IMR-90 (cell line): ENCODE data around the gene SYCE3.

ENCODE experiments used
- CEBPB ChIP-seq: IDR thresholded peaks from 2 replicates; pipeline ENCODE4 v1.6.1; 2012; ENCODE audit warnings: low read depth, low read length, improper control_type of control experiment
- CTCF ChIP-seq: conservative IDR thresholded peaks from 2 replicates; pipeline ENCODE4 v1.5.1; 2012; ENCODE audit warnings: mild to moderate bottlenecking, low read depth, low read length, improper control_type of control experiment
- ELK1 ChIP-seq: fragments of 150-350 bp; IDR thresholded peaks from 2 replicates; pipeline ENCODE4 v1.6.1; 2016; ENCODE audit warnings: low read depth, mild to moderate bottlenecking, low read length, moderate library complexity, borderline replicate concordance
- FOS ChIP-seq: fragments of 150-350 bp; IDR thresholded peaks from 2 replicates; pipeline ENCODE4 v1.6.1; 2016; ENCODE audit warnings: low read depth, low read length
- MAFK ChIP-seq: IDR thresholded peaks from 2 replicates; pipeline ENCODE4 v1.6.1; 2012; ENCODE audit warnings: low read depth, low read length, improper control_type of control experiment
- MAZ ChIP-seq: IDR thresholded peaks from 2 replicates; pipeline ENCODE4 v1.6.1; 2012; ENCODE audit warnings: low read depth, mild to moderate bottlenecking, low read length, improper control_type of control experiment, moderate library complexity, borderline replicate concordance
- MXI1 ChIP-seq: IDR thresholded peaks from 2 replicates; pipeline ENCODE4 v1.6.1; 2012; ENCODE audit warnings: low read depth, mild to moderate bottlenecking, low read length, moderate library complexity, borderline replicate concordance
- POLR2A ChIP-seq: IDR thresholded peaks from 2 replicates; pipeline ENCODE4 v1.6.1; 2012; ENCODE audit warnings: mild to moderate bottlenecking, low read depth, low read length
- RAD21 ChIP-seq: IDR thresholded peaks from 2 replicates; pipeline ENCODE4 v1.6.1; 2012; ENCODE audit warnings: low read length, improper control_type of control experiment
- RFX5 ChIP-seq: IDR thresholded peaks from 2 replicates; pipeline ENCODE4 v1.8.0; 2012; ENCODE audit warnings: low read depth, mild to moderate bottlenecking, low read length, moderate library complexity
- SMC3 ChIP-seq: fragments of 150-350 bp; IDR thresholded peaks from 2 replicates; pipeline ENCODE4 v1.6.1; 2016; ENCODE audit warnings: low read depth, mild to moderate bottlenecking, antibody characterized with exemption, low read length, moderate library complexity
- USF2 ChIP-seq: fragments of 150-350 bp; IDR thresholded peaks from 2 replicates; pipeline ENCODE4 v1.6.1; 2017; ENCODE audit warnings: mild to moderate bottlenecking, antibody characterized with exemption, low read length, low read depth

- TF ChIP-seq CTCF = no peak
- TF ChIP-seq SMC3 = no peak
- TF ChIP-seq MAFK = no peak
- TF ChIP-seq RFX5 = no peak
- no peak for TF ChIP-seq CEBPB
- no peak for TF ChIP-seq POLR2A
- no peak for TF ChIP-seq MAZ
- TF ChIP-seq FOS = no peak
- TF ChIP-seq MXI1 = no peak
- TF ChIP-seq USF2 = no peak
- TF ChIP-seq ELK1 = no peak
- TF ChIP-seq RAD21 = no peak
Observed at GRCh38 chr22:50535113-50535512, 27.6 kb downstream of the SYCE3 start.
